Activated CD8-positive, alpha-beta memory T cell treated with anti-CD3 and anti-CD28 coated beads for 36 hours (primary cell): ENCODE measurements around the gene MAPK9. TPM values are rescaled to one million over a fixed set of nuclear protein-coding genes. Genes with fewer than 3 reads are reported as not detected.

Experiments used
- CTCF ChIA-PET: fragments of 350-600 bp; sonication (Branson Sonifier 250); formaldehyde crosslinking; loops from one replicate; lab custom pipeline; 2021; ENCODE audit warnings: antibody characterized with exemption; lab: Charles Lee
- POLR2A ChIA-PET: fragments of 350-600 bp; sonication (Branson Sonifier 250); formaldehyde crosslinking; loops from one replicate; lab custom pipeline; 2021; ENCODE audit warnings: antibody characterized with exemption; lab: Charles Lee
- total RNA-seq, 2 experiments: library from RNA; stranded (reverse); gene quantifications; one replicate each; pipeline ENCODE4 v1.2.3, GENCODE V29; 2021

Gene MAPK9
- total RNA-seq, 2 experiments from 2014 or later, result 43.4 to 46.3 TPM

- CTCF ChIA-PET, result interaction anchor here (1.0 to 4.0 kb wide), 7 partner anchors 8 to 142 kb away, joined by 3 to 35 read pairs (median 7); partner anchors contain the start of gene MAPK9
- POLR2A ChIA-PET, result no interaction called here
These were observed 37.9 kb upstream of the MAPK9 start for GRCh38 chr5:180329606-180330269.

- POLR2A ChIA-PET, result interaction anchor here (0.6 to 1.4 kb wide), 2 partner anchors 14 to 36 kb away, joined by 4 to 6 read pairs; no protein-coding TSS in a partner anchor
- CTCF ChIA-PET, result interaction anchor here (0.6 to 4.0 kb wide), 22 partner anchors 9 to 203 kb away, joined by 3 to 35 read pairs (median 6); partner anchors contain the start of genes GFPT2 and MAPK9
These were observed 37.2 kb upstream of the MAPK9 start for GRCh38 chr5:180329138-180329435.

- POLR2A ChIA-PET, result interaction anchor here (0.6 to 1.4 kb wide), 2 partner anchors 13 to 35 kb away, joined by 4 to 6 read pairs; no protein-coding TSS in a partner anchor
- CTCF ChIA-PET, result interaction anchor here (0.6 to 4.0 kb wide), 23 partner anchors 9 to 202 kb away, joined by 3 to 35 read pairs (median 6); partner anchors contain the start of genes GFPT2 and MAPK9
These were observed 36.6 kb upstream of the MAPK9 start for GRCh38 chr5:180328296-180329137.

- ChIA-PET POLR2A (no interaction called here), CTCF (interaction anchor here (2.9 kb wide), 1 partner anchor 11 kb away, joined by 11 read pairs; no protein-coding TSS in a partner anchor)
These were observed 35.2 kb upstream of the MAPK9 start for GRCh38 chr5:180326989-180327565.

GRCh38 chr5:180324601-180324950 lies 32.7 kb upstream of the MAPK9 start:
- ChIA-PET CTCF (interaction anchor here (1.4 to 2.9 kb wide), 2 partner anchors 8 to 32 kb away, joined by 4 to 11 read pairs; no protein-coding TSS in a partner anchor), POLR2A (interaction anchor here (0.5 kb wide), 1 partner anchor 123 kb away, joined by 3 read pairs; no protein-coding TSS in a partner anchor)

GRCh38 chr5:180323941-180324600 lies 32.2 kb upstream of the MAPK9 start:
- POLR2A ChIA-PET, result interaction anchor here (0.5 kb wide), 1 partner anchor 122 kb away, joined by 3 read pairs; no protein-coding TSS in a partner anchor
- CTCF ChIA-PET, result interaction anchor here (1.4 to 2.9 kb wide), 2 partner anchors 8 to 31 kb away, joined by 4 to 11 read pairs; no protein-coding TSS in a partner anchor

GRCh38 chr5:180323160-180323559 lies 31.3 kb upstream of the MAPK9 start:
- CTCF ChIA-PET, result interaction anchor here (1.4 kb wide), 1 partner anchor 30 kb away, joined by 4 read pairs; no protein-coding TSS in a partner anchor

GRCh38 chr5:180318456-180319089 lies 26.7 kb upstream of the MAPK9 start:
- ChIA-PET POLR2A (no interaction called here), CTCF (interaction anchor here (1.5 kb wide), 1 partner anchor 10 kb away, joined by 7 read pairs; no protein-coding TSS in a partner anchor)

More at GRCh38 chr5:180323160-180323559, 31.3 kb upstream of the MAPK9 start:
- POLR2A ChIA-PET, result no interaction called here

- ChIA-PET CTCF (interaction anchor here (1.3 to 4.7 kb wide), 7 partner anchors 9 to 154 kb away, joined by 3 to 54 read pairs (median 10); partner anchors contain the start of gene MAPK9), POLR2A (no interaction called here)
These were observed 24.7 kb upstream of the MAPK9 start for GRCh38 chr5:180316586-180316985.

GRCh38 chr5:180315762-180316212 lies 23.9 kb upstream of the MAPK9 start:
- CTCF ChIA-PET, result interaction anchor here (0.6 to 4.7 kb wide), 16 partner anchors 10 to 191 kb away, joined by 3 to 54 read pairs (median 5); partner anchors contain the start of gene MAPK9
- POLR2A ChIA-PET, result interaction anchor here (0.7 kb wide), 1 partner anchor 13 kb away, joined by 4 read pairs; no protein-coding TSS in a partner anchor

GRCh38 chr5:180313677-180314505 lies 22.0 kb upstream of the MAPK9 start:
- CTCF ChIA-PET, result interaction anchor here (1.0 to 4.7 kb wide), 5 partner anchors 10 to 113 kb away, joined by 3 to 54 read pairs (median 7); partner anchors contain the start of gene MAPK9
- POLR2A ChIA-PET, result interaction anchor here (0.6 kb wide), 2 partner anchors 21 to 915 kb away, joined by 3 to 8 read pairs; no protein-coding TSS in a partner anchor

GRCh38 chr5:180311216-180311615 lies 19.3 kb upstream of the MAPK9 start:
- ChIA-PET CTCF (interaction anchor here (1.4 kb wide), 1 partner anchor 18 kb away, joined by 6 read pairs; no protein-coding TSS in a partner anchor), POLR2A (no interaction called here)

GRCh38 chr5:180306796-180307195 lies 14.9 kb upstream of the MAPK9 start:
- ChIA-PET CTCF (interaction anchor here (0.6 kb wide), 1 partner anchor 133 kb away, joined by 5 read pairs; no protein-coding TSS in a partner anchor), POLR2A (interaction anchor here (1.0 kb wide), 1 partner anchor 14 kb away, joined by 3 read pairs; no protein-coding TSS in a partner anchor)

- CTCF ChIA-PET, result no interaction called here
- POLR2A ChIA-PET, result no interaction called here
These were observed 13.6 kb upstream of the MAPK9 start for GRCh38 chr5:180305481-180305880.

GRCh38 chr5:180304431-180305375 lies 12.8 kb upstream of the MAPK9 start:
- ChIA-PET CTCF (interaction anchor here (0.6 to 0.9 kb wide), 2 partner anchors 9 to 10 kb away, joined by 3 to 4 read pairs; no protein-coding TSS in a partner anchor), POLR2A (no interaction called here)
